GM18508 (cell line): ENCODE data around the gene PLA2R1.
A peak's percentile ranks its signal among the peaks of the same experiment; 100 is the strongest.
"Not testable (repeated sequence)": the region's sequence is repeated elsewhere in the genome, so short reads cannot be mapped to it uniquely, and the experiment has no call there.

Experiments used
- ATAC-seq: cut with Tn5 transposase; IDR thresholded peaks from one replicate; pipeline ENCODE4 v1.9.1; 2021; ENCODE audit warnings: moderate number of reproducible peaks; ENCODE audit not compliant: insufficient read depth, unreplicated experiment

The PLA2R1 gene

GRCh38 chr2:159987181-159987580 is 75.2 kb downstream of the PLA2R1 start:
- ATAC-seq, result no peak

- ATAC-seq, result no peak
Observed at GRCh38 chr2:159985656-159986055, 76.8 kb downstream of the PLA2R1 start.

- ATAC-seq, result no peak
Observed at GRCh38 chr2:159984034-159984433, 78.4 kb downstream of the PLA2R1 start.

GRCh38 chr2:159982842-159983785 is 79.3 kb downstream of the PLA2R1 start:
- no peak for ATAC-seq

- no peak for ATAC-seq
Observed at GRCh38 chr2:159982270-159982669, 80.1 kb downstream of the PLA2R1 start.

GRCh38 chr2:159976527-159977160 is 85.8 kb downstream of the PLA2R1 start:
- ATAC-seq, result no peak

- ATAC-seq, result no peak
Observed at GRCh38 chr2:159973325-159973724, 89.1 kb downstream of the PLA2R1 start.

GRCh38 chr2:159971365-159972152 is 90.9 kb downstream of the PLA2R1 start:
- no peak for ATAC-seq

- not testable (repeated sequence) for ATAC-seq
Observed at GRCh38 chr2:159970548-159970947, 91.9 kb downstream of the PLA2R1 start.

- ATAC-seq, result no peak
Observed at GRCh38 chr2:159968279-159968900, 94.0 kb downstream of the PLA2R1 start.

- ATAC-seq, result peak; percentile 80
Observed at GRCh38 chr2:159963700-159964099, 98.7 kb downstream of the PLA2R1 start.

GRCh38 chr2:159962513-159962912 is 99.9 kb downstream of the PLA2R1 start:
- not testable (repeated sequence) for ATAC-seq

GRCh38 chr2:159961451-159961850 is 101.0 kb downstream of the PLA2R1 start:
- no peak for ATAC-seq

- ATAC-seq, result no peak
Observed at GRCh38 chr2:159961037-159961436, 101.4 kb downstream of the PLA2R1 start.

GRCh38 chr2:159960414-159960813 is 102.0 kb downstream of the PLA2R1 start:
- no peak for ATAC-seq

GRCh38 chr2:159959136-159959535 is 103.3 kb downstream of the PLA2R1 start:
- no peak for ATAC-seq

- ATAC-seq, result no peak
Observed at GRCh38 chr2:159953136-159953823, 109.1 kb downstream of the PLA2R1 start.

GRCh38 chr2:159946326-159946999 is 116.0 kb downstream of the PLA2R1 start:
- no peak for ATAC-seq

- no peak for ATAC-seq
Observed at GRCh38 chr2:159944874-159945273, 117.5 kb downstream of the PLA2R1 start.
